ENCODE results near the gene NEUROD1.
"Not testable (repeated sequence)": the region's sequence is repeated elsewhere in the genome, so short reads cannot be mapped to it uniquely, and the experiment has no call there.

The NEUROD1 gene

GRCh38 chr2:181680055-181680936 lies at the start of gene NEUROD1:
Gene NEUROD1, minus strand, starts transcription at chr2:181680517. Its CDS starts 1,657 bp downstream, at chr2:181678860.
- no peak within 1 kb of the TSS for H3K9ac ChIP-seq
- H3K4me3 ChIP-seq, result no peak within 1 kb of the TSS
- no peaks in the 10 kb centered on the region for H4K20me1 ChIP-seq
- no peaks in the 10 kb centered on the region for H3K36me3 ChIP-seq
- H3K9me3 ChIP-seq, result peaks cover 68% of the 10 kb centered on the region
- H3K27me3 ChIP-seq, result peaks cover 41% of the 10 kb centered on the region
- no peak for TF ChIP-seq Cebpa-rat (IDR thresholded peaks at IDR 0.05)
- H3K27ac ChIP-seq, result no peak within 1 kb of the TSS
- H3K4me2 ChIP-seq, result no peak within 1 kb of the TSS
- no peaks in the 10 kb centered on the region for H3K4me1 ChIP-seq

GRCh38 chr2:181725476-181725875 lies 45.2 kb upstream of the NEUROD1 start:
- Histone ChIP-seq H3K9me3 (peaks cover 7% of the 10 kb centered on the region), H3K4me2 (no peak overlapping the region), H3K9ac (no peak overlapping the region), H4K20me1 (no peaks in the 10 kb centered on the region), H3K4me1 (no peaks in the 10 kb centered on the region), H3K4me3 (no peak overlapping the region), H3K27me3 (no peaks in the 10 kb centered on the region), H3K27ac (no peak overlapping the region), H3K36me3 (no peaks in the 10 kb centered on the region)
- no peak for TF ChIP-seq Cebpa-rat (IDR thresholded peaks at IDR 0.05)

GRCh38 chr2:181724662-181725061 lies 44.3 kb upstream of the NEUROD1 start:
- Histone ChIP-seq H3K27me3 (no peaks in the 10 kb centered on the region), H3K9ac (no peak overlapping the region), H4K20me1 (no peaks in the 10 kb centered on the region), H3K27ac (no peak overlapping the region), H3K9me3 (peaks cover 7% of the 10 kb centered on the region), H3K4me1 (no peaks in the 10 kb centered on the region), H3K36me3 (no peaks in the 10 kb centered on the region), H3K4me3 (no peak overlapping the region), H3K4me2 (no peak overlapping the region)
- no peak for TF ChIP-seq Cebpa-rat (IDR thresholded peaks at IDR 0.05)

- H3K4me1 ChIP-seq, result no peaks in the 10 kb centered on the region
- no peaks in the 10 kb centered on the region for H3K27me3 ChIP-seq
- no peak for TF ChIP-seq Cebpa-rat (IDR thresholded peaks at IDR 0.05)
- H3K9me3 ChIP-seq, result peaks cover 6% of the 10 kb centered on the region
- no peak overlapping the region for H3K4me3 ChIP-seq
- no peaks in the 10 kb centered on the region for H4K20me1 ChIP-seq
- H3K4me2 ChIP-seq, result no peak overlapping the region
- no peak overlapping the region for H3K27ac ChIP-seq
- H3K9ac ChIP-seq, result no peak overlapping the region
- H3K36me3 ChIP-seq, result no peaks in the 10 kb centered on the region
Measured at GRCh38 chr2:181723731-181724130, 43.4 kb upstream of the NEUROD1 start.

GRCh38 chr2:181715033-181715630 lies 34.8 kb upstream of the NEUROD1 start:
- no peaks in the 10 kb centered on the region for H3K36me3 ChIP-seq
- no peaks in the 10 kb centered on the region for H3K9me3 ChIP-seq
- no peak overlapping the region for H3K27ac ChIP-seq
- H3K4me1 ChIP-seq, result no peaks in the 10 kb centered on the region
- H4K20me1 ChIP-seq, result no peaks in the 10 kb centered on the region
- TF ChIP-seq Cebpa-rat (IDR thresholded peaks at IDR 0.05), result no peak
- H3K9ac ChIP-seq, result no peak overlapping the region
- H3K27me3 ChIP-seq, result no peaks in the 10 kb centered on the region
- H3K4me3 ChIP-seq, result no peak overlapping the region
- no peak overlapping the region for H3K4me2 ChIP-seq

GRCh38 chr2:181711051-181711450 lies 30.7 kb upstream of the NEUROD1 start:
- H4K20me1 ChIP-seq, H3K9ac ChIP-seq, H3K27ac ChIP-seq, H3K27me3 ChIP-seq, H3K4me1 ChIP-seq, H3K9me3 ChIP-seq, H3K36me3 ChIP-seq, H3K4me2 ChIP-seq, H3K4me3 ChIP-seq: not testable (repeated sequence)

GRCh38 chr2:181702519-181702918 lies 22.2 kb upstream of the NEUROD1 start:
- H3K27ac ChIP-seq, H3K27me3 ChIP-seq, H3K4me3 ChIP-seq, H3K4me2 ChIP-seq, H3K36me3 ChIP-seq, H3K4me1 ChIP-seq, H3K9ac ChIP-seq, H4K20me1 ChIP-seq: not testable (repeated sequence)
- peaks cover 19% of the 10 kb centered on the region for H3K9me3 ChIP-seq

- TF ChIP-seq Cebpa-rat (IDR thresholded peaks at IDR 0.05), result no peak
- Histone ChIP-seq H3K4me1 (peaks cover 15% of the 10 kb centered on the region), H3K4me2 (peak overlapping the region; percentile 37), H3K36me3 (no peaks in the 10 kb centered on the region), H3K4me3 (no peak overlapping the region), H3K27ac (no peak overlapping the region), H3K9me3 (peaks cover 11% of the 10 kb centered on the region), H4K20me1 (no peaks in the 10 kb centered on the region), H3K9ac (no peak overlapping the region), H3K27me3 (no peaks in the 10 kb centered on the region)
Measured at GRCh38 chr2:181698223-181698622, 17.9 kb upstream of the NEUROD1 start.

GRCh38 chr2:181697571-181697970 lies 17.3 kb upstream of the NEUROD1 start:
- no peaks in the 10 kb centered on the region for H3K36me3 ChIP-seq
- H3K9me3 ChIP-seq, result peaks cover 5% of the 10 kb centered on the region
- H3K27me3 ChIP-seq, result no peaks in the 10 kb centered on the region
- H3K9ac ChIP-seq, result no peak overlapping the region
- H3K27ac ChIP-seq, result no peak overlapping the region
- H4K20me1 ChIP-seq, result no peaks in the 10 kb centered on the region
- no peak for TF ChIP-seq Cebpa-rat (IDR thresholded peaks at IDR 0.05)
- H3K4me2 ChIP-seq, result peak overlapping the region; percentile 37
- H3K4me1 ChIP-seq, result peaks cover 15% of the 10 kb centered on the region
- no peak overlapping the region for H3K4me3 ChIP-seq

- Histone ChIP-seq H4K20me1 (no peaks in the 10 kb centered on the region), H3K36me3 (no peaks in the 10 kb centered on the region), H3K27me3 (no peaks in the 10 kb centered on the region), H3K4me2 (peak overlapping the region; percentile 37; the same call in 1 of the 2 replicates), H3K4me3 (no peak overlapping the region), H3K9ac (no peak overlapping the region), H3K9me3 (peaks cover under 1% of the 10 kb centered on the region; the same call in 1 of the 2 replicates), H3K4me1 (peaks cover 15% of the 10 kb centered on the region), H3K27ac (no peak overlapping the region)
- TF ChIP-seq Cebpa-rat (IDR thresholded peaks at IDR 0.05), result no peak
Measured at GRCh38 chr2:181697126-181697525, 16.8 kb upstream of the NEUROD1 start.
